Neural progenitor cell (in vitro differentiated cells): ENCODE data around the gene UBE2Z. TPM values are rescaled to one million over a fixed set of nuclear protein-coding genes. Genes with fewer than 3 reads are reported as not detected.
A peak's percentile ranks its signal among the peaks of the same experiment; 100 is the strongest.

ENCODE experiments used
- DNase-seq: peaks from one replicate; pipeline ENCODE4 v3.0.0-alpha.2; 2016; ENCODE audit warnings: low spot score
- H2AFZ ChIP-seq: fragments of 200-600 bp; sonication (generic); replicated peaks from 2 replicates; pipeline ENCODE4 v1.6.1; 2016; ENCODE audit warnings: antibody characterized with exemption
- H3F3A ChIP-seq: fragments of 200-600 bp; sonication (generic); 2 replicates; pipeline ENCODE4 v1.6.1; 2016; ENCODE audit warnings: antibody characterized with exemption, low read depth
- H3K27ac ChIP-seq: fragments of 200-600 bp; sonication (generic); 2 replicates; pipeline ENCODE4 v1.5.1; 2016; ENCODE audit warnings: mild to moderate bottlenecking
- H3K27me3 ChIP-seq: fragments of 200-600 bp; sonication (generic); 2 replicates; pipeline ENCODE4 v1.6.1; 2016; ENCODE audit warnings: mild to moderate bottlenecking, moderate library complexity
- H3K36me3 ChIP-seq: fragments of 200-600 bp; sonication (generic); 2 replicates; pipeline ENCODE4 v1.5.1; 2016
- H3K4me1 ChIP-seq: fragments of 200-600 bp; sonication (generic); 2 replicates; pipeline ENCODE4 v1.6.1; 2016; ENCODE audit warnings: mixed run types
- H3K4me2 ChIP-seq: fragments of 200-600 bp; sonication (generic); 2 replicates; pipeline ENCODE4 v1.6.1; 2016
- H3K4me3 ChIP-seq: fragments of 200-600 bp; sonication (generic); 2 replicates; pipeline ENCODE4 v1.5.1; 2016
- H3K79me2 ChIP-seq: fragments of 200-600 bp; sonication (generic); 2 replicates; pipeline ENCODE4 v1.6.1; 2016; ENCODE audit warnings: low read depth
- H3K9ac ChIP-seq: fragments of 200-600 bp; sonication (generic); 2 replicates; pipeline ENCODE4 v1.6.1; 2016
- H3K9me3 ChIP-seq: fragments of 200-600 bp; sonication (generic); 2 replicates; pipeline ENCODE4 v1.5.1; 2016; ENCODE audit warnings: low read depth
- H4K20me1 ChIP-seq: fragments of 200-600 bp; sonication (generic); 2 replicates; pipeline ENCODE4 v1.6.1; 2016; ENCODE audit warnings: low read depth
- H3K27ac Mint-ChIP-seq: 3 replicates; pipeline ENCODE4 v1.8.0; 2021; ENCODE audit warnings: mixed read lengths
- H3K27me3 Mint-ChIP-seq: 2 replicates; pipeline ENCODE4 v1.8.0; 2022; ENCODE audit warnings: low read depth, mild to moderate bottlenecking, inconsistent platforms, moderate library complexity, mixed read lengths; ENCODE audit not compliant: insufficient read depth
- H3K36me3 Mint-ChIP-seq: 3 replicates; pipeline ENCODE4 v1.8.0; 2021; ENCODE audit warnings: mixed read lengths
- H3K4me1 Mint-ChIP-seq: 3 replicates; pipeline ENCODE4 v1.8.0; 2021; ENCODE audit warnings: mixed read lengths
- H3K4me3 Mint-ChIP-seq: 3 replicates; pipeline ENCODE4 v1.8.0; 2021; ENCODE audit warnings: mild to moderate bottlenecking, moderate library complexity, mixed read lengths
- H3K9me3 Mint-ChIP-seq: 3 replicates; pipeline ENCODE4 v1.8.0; 2020; ENCODE audit warnings: mixed read lengths
- EZH2 ChIP-seq: fragments of 200-600 bp; sonication (generic); IDR thresholded peaks from 2 replicates; pipeline ENCODE4 v1.6.1; 2017; ENCODE audit warnings: antibody characterized with exemption, mild to moderate bottlenecking, moderate library complexity
- EZH2phosphoT487 ChIP-seq: fragments of 200-600 bp; sonication (generic); IDR thresholded peaks from 2 replicates; pipeline ENCODE4 v1.6.1; 2017; ENCODE audit warnings: antibody characterized with exemption
- total RNA-seq: library from RNA; depleted of rRNA; stranded (reverse); fragments of >200 nt; gene quantifications from 2 replicates; pipeline ENCODE4 v1.2.3, GENCODE V29; 2015; ENCODE audit warnings: low replicate concordance
- TF ChIP-seq, protein P1 (sequence below): fragments of 200-600 bp; sonication (generic); IDR thresholded peaks from 2 replicates; pipeline ENCODE4 v1.5.1; 2017; ENCODE audit warnings: antibody characterized with exemption, mild to moderate bottlenecking

UBE2Z gene
- total RNA-seq, 1 donor from 2014 or later = 45.5 TPM

DNA sequence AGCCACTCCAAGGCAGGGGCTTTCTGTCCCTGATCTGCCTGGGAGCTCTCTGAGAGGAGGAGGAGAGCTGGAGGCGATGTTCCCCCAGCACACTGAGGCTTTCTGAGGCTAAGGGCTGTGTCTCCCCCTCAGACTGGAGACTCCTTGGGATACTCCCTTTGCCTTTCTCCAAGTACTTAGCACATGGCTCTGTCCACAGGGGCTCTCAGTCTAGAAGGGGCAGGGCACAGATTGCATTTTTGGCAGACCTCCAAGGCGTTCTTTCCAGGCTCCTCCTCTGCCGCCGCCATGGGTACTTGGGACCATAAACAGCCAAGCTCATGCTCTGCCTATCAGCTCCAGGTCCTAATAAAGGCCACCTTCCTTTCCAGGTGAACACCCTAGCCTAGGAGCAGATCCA is 62.0 kb downstream of the UBE2Z start:
- H2AFZ ChIP-seq = peak overlapping the region; percentile 58
- Mint-ChIP-seq H3K4me3 (peak overlapping the region; percentile 66), H3K4me1 (peaks cover 55% of the 10 kb centered on the region), H3K27me3 (no peaks in the 10 kb centered on the region), H3K27ac (no peak overlapping the region), H3K9me3 (no peaks in the 10 kb centered on the region), H3K36me3 (no peaks in the 10 kb centered on the region)
- no peaks in the 10 kb centered on the region for H3K79me2 ChIP-seq
- no peaks in the 10 kb centered on the region for H4K20me1 ChIP-seq
- H3K4me1 ChIP-seq = peaks cover 24% of the 10 kb centered on the region
- H3K4me3 ChIP-seq = no peak overlapping the region
- no peaks in the 10 kb centered on the region for H3K9me3 ChIP-seq
- H3K27ac ChIP-seq = no peak overlapping the region
- no peak for DNase-seq
- peaks cover 26% of the 10 kb centered on the region for H3F3A ChIP-seq
- no peak overlapping the region for H3K9ac ChIP-seq
- H3K36me3 ChIP-seq = no peaks in the 10 kb centered on the region
- TF ChIP-seq EZH2 = no peak
- TF ChIP-seq, protein P1, sequence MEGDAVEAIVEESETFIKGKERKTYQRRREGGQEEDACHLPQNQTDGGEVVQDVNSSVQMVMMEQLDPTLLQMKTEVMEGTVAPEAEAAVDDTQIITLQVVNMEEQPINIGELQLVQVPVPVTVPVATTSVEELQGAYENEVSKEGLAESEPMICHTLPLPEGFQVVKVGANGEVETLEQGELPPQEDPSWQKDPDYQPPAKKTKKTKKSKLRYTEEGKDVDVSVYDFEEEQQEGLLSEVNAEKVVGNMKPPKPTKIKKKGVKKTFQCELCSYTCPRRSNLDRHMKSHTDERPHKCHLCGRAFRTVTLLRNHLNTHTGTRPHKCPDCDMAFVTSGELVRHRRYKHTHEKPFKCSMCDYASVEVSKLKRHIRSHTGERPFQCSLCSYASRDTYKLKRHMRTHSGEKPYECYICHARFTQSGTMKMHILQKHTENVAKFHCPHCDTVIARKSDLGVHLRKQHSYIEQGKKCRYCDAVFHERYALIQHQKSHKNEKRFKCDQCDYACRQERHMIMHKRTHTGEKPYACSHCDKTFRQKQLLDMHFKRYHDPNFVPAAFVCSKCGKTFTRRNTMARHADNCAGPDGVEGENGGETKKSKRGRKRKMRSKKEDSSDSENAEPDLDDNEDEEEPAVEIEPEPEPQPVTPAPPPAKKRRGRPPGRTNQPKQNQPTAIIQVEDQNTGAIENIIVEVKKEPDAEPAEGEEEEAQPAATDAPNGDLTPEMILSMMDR = no peak
- H3K4me2 ChIP-seq = no peak overlapping the region
- no peaks in the 10 kb centered on the region for H3K27me3 ChIP-seq

DNA sequence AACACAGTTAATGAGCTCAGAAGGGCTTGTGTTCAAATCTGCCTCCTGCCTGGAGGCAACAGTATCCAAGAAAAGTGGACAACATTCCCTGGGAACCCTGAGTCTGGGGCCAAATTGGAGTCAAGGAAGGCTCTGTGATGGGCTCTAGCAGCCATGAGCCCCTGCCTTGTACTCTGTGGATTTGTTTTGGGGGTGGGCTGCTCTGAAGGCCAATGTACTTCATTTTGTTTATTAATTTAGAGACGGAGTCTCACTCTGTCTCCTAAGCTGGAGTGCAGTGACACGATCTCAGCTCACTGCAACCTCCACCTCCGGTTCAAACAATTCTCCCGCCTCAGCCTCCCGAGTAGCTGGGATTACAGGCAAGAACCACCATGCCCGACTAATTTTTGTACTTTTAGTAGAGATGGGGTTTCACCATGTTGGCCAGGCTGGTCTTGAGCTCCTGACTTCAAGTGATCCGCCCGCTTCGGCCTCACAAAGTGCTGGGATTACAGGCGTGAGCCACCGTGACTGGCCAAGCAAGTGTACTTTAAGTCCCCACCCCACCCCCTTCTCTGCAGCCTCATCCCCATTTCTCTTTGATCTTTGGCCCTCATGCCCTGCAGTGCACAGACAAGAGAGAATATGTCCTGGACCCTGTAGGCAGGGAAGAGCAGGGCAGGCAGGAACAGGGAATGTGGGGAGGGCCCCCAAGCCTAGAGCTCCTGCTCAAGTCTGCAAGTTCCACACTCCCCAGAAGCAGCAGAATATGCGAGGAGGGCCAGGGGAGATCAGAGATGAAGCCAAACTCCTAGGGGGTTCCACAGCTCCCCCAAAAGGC is 62.9 kb downstream of the UBE2Z start:
- Histone ChIP-seq H3K9ac (no peak overlapping the region), H3K79me2 (no peaks in the 10 kb centered on the region), H3K27ac (no peak overlapping the region), H3K27me3 (no peaks in the 10 kb centered on the region), H3F3A (peaks cover 26% of the 10 kb centered on the region), H3K4me1 (peaks cover 24% of the 10 kb centered on the region), H3K4me2 (no peak overlapping the region), H4K20me1 (no peaks in the 10 kb centered on the region), H3K36me3 (no peaks in the 10 kb centered on the region), H3K9me3 (no peaks in the 10 kb centered on the region), H3K4me3 (no peak overlapping the region), H2AFZ (peak overlapping the region; percentile 58)
- Mint-ChIP-seq H3K36me3 (no peaks in the 10 kb centered on the region), H3K27ac (peak overlapping the region; percentile 97), H3K4me3 (peak overlapping the region; percentile 66), H3K4me1 (peaks cover 55% of the 10 kb centered on the region), H3K27me3 (no peaks in the 10 kb centered on the region), H3K9me3 (no peaks in the 10 kb centered on the region)
- TF ChIP-seq EZH2 = no peak
- TF ChIP-seq EZH2phosphoT487 = no peak
- TF ChIP-seq, protein P1 = no peak
- peak; percentile 30 for DNase-seq

DNA sequence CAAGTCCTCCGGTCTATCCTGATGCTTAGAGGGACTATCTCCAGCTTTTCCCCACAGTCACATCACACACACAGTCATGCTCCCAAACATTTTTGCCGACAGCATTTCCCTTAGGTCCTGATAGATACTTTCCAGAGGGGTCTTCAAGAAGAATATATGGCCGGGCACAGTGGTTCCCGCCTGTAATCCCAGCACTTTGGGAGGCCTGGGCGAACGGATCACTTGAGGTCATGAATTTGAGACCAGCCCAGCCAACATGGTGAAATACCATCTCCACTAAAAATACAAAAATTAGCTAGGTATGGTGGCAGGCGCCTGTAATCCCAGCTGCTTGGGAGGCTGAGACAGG is 64.5 kb downstream of the UBE2Z start:
- Histone ChIP-seq H2AFZ (no peak overlapping the region), H3K79me2 (no peaks in the 10 kb centered on the region), H3K9ac (no peak overlapping the region), H3K27ac (no peak overlapping the region), H3F3A (peaks cover 26% of the 10 kb centered on the region), H3K4me2 (no peak overlapping the region), H3K36me3 (no peaks in the 10 kb centered on the region), H3K27me3 (no peaks in the 10 kb centered on the region), H3K9me3 (no peaks in the 10 kb centered on the region), H3K4me3 (no peak overlapping the region), H3K4me1 (peaks cover 24% of the 10 kb centered on the region), H4K20me1 (no peaks in the 10 kb centered on the region)
- no peak for DNase-seq
- Mint-ChIP-seq H3K4me3 (peak overlapping the region; percentile 63), H3K27me3 (no peaks in the 10 kb centered on the region), H3K4me1 (peaks cover 50% of the 10 kb centered on the region), H3K27ac (peak overlapping the region; percentile 97), H3K9me3 (no peaks in the 10 kb centered on the region), H3K36me3 (no peaks in the 10 kb centered on the region)
- TF ChIP-seq, protein P1 = no peak
- TF ChIP-seq EZH2phosphoT487 (no peak), EZH2 (no peak)
